Left renal cortex interstitium (tissue), 4 donors: Measurements from ENCODE around the gene ESRRG. TPM values are rescaled to one million over a fixed set of nuclear protein-coding genes. Genes with fewer than 3 reads are reported as not detected.

ENCODE experiments used
- DNase-seq, 4 donors: peaks; one replicate each; pipeline ENCODE4 v3.0.0-alpha.2; 2013; ENCODE audit warnings: low read depth in 4 of 4, low spot score in 2 of 4, missing footprints in 1 of 4
- polyA plus RNA-seq, 4 donors: library from polyadenylated mRNA; unstranded; fragments of 120-200 nt; gene quantifications; one replicate each; pipeline ENCODE4 v1.2.1, GENCODE V29; 2013; ENCODE audit not compliant: insufficient read length in 4 of 4

The ESRRG gene
- polyA plus RNA-seq, 4 donors = 40.5 to 46.2 (median 43.3) TPM

- DNase-seq = no peak
Observed at GRCh38 chr1:216640100-216640499, 83.1 kb downstream of the ESRRG start.

GRCh38 chr1:216632980-216633379, 90.2 kb downstream of the ESRRG start:
- no peak for DNase-seq

DNA sequence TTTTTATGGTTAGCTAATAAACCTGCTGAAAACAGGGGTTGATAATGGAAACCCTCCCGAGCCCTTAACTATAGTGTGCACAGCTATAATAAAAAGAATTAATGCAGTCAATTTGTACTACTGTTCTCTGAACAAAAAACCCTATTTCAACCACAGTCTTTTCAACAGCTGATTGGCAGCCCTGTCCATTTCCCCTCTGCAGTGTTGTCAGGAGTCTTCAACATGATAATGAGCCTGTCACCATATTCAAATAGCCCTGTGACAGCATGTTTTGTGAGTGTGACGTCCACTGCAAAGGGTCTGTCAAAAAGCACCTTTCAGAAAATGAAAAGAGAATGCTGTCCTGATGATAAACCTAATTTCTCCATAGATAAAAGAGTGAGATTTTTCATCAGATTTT, 92.7 kb downstream of the ESRRG start:
- DNase-seq = no peak

DNA sequence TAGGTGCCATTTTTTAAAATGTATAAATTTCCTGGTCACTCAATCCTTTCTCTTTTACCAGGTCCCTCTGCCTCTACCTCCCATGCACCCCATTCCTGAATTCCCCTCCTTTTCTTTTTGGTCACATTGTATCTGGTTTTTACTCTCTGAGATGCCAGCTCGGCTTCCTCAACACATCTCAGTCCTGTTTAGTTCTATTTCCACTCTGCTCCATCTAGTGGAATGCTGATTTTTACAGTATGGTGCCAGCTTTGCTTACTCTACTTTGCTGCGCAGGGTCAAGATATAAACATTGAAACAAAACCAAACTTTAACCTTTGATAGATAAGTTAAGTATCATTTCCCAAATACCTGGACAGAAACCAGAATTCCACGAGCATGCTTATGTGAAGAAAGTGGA, 96.0 kb downstream of the ESRRG start:
- DNase-seq = no peak

- DNase-seq = no peak
Observed at GRCh38 chr1:216626394-216627067, 96.7 kb downstream of the ESRRG start.

- no peak for DNase-seq
Observed at GRCh38 chr1:216621536-216621935, 101.7 kb downstream of the ESRRG start.

DNA sequence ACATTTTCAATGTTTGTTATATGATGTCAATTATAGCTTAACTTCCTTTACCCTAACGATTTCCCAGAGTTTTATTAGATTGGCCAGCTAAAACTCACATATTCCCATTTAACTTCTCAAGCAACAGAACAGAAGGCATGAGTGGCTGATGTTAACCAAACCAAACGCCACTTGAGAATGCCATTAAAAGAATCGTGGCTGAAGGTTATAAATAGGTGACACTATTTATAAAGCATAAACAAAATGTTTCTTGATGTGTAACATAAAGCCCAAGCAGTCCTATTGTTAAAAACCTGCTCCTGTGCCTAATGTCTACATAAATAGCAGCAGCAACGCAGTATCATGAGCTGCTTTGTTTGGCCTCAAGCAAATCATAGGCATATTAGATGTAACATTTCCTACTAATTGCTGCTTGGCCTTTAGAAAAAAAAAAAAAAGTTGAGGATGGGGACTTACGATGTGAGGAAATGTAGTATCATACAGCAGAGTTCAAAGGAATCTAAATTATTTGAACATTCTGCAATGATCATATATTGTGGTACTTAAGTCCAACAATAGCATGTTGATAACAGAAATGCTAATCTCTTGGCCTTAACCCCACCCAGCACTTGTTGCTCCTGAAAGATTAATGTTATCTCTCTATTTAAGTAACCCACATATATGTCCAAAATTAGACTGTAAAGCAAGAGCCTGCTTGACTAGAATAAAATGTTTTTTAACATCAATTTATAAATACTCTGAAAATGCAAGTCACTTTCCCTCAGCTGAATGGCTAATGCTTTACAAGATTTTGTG, 106.0 kb downstream of the ESRRG start:
- no peak for DNase-seq

- no peak for DNase-seq
Observed at GRCh38 chr1:216616425-216616824, 106.8 kb downstream of the ESRRG start.

GRCh38 chr1:216614011-216614934, 109.0 kb downstream of the ESRRG start:
- no peak for DNase-seq

DNA sequence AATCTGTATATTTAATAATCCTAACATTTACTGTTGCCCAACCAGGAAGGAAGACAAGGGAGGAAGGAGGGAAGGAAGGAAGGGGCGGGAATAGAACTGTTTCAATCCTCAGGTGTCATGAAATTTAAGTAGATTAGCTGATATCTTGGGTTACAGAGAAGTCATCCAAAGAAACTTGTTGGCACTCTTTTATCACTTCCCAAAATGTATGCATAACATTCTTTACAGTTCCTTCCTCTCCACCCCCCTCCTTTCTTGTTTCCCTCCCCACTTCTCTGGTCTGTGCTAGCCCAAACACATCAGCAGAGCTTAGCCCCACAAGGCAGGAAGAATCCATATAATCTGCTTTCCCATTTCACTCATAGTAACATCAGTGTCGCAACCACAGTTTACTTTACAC, 110.9 kb downstream of the ESRRG start:
- no peak for DNase-seq

DNA sequence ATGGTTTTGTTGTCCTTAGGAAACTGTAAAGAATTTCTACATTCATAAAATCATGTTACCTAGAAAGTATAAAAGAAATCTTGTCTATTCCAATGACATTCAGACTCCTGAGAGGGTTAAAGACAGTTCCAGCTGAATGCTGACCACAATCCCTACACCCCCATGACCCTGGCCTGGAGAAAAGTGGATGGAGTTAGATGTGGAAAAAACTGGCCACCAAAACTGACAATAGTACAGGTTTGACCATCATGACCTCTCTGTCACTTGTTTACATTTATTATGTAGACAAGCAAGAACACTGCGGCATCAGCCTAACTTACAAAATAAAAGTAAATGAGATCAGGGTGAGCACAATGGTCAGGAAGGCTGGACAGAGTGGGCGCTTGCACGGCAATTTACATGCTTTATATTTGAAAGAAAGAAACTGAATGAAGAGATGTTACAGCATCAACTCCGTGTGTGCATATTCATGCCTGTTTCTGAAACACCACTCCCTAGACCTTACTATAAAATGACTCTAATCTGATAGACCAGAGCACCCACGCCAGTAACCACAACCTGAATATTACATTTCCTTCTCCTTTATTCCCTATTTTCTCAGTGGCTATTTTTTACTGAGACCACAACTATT, 116.0 kb downstream of the ESRRG start:
- no peak for DNase-seq

- no peak for DNase-seq
Observed at GRCh38 chr1:216606047-216606637, 117.1 kb downstream of the ESRRG start.

DNA sequence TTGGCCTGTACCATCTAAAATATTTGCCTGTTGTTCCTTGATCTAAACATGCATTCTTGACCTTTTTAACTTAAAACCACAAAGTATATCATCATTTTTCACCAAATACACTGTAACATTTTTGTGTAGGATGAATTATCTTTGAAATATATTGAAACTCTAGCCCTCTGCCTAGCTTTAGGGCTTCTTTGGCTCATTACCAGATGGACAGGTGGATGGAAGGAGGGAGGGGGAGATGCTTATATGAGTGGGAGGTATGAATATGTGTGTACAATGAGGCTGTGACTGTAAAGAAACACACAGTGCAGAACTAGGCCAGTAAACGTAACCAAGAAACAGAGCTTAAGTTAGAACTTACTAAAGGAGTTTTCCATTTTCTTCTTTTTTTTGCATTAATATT, 118.5 kb downstream of the ESRRG start:
- DNase-seq = no peak

DNA sequence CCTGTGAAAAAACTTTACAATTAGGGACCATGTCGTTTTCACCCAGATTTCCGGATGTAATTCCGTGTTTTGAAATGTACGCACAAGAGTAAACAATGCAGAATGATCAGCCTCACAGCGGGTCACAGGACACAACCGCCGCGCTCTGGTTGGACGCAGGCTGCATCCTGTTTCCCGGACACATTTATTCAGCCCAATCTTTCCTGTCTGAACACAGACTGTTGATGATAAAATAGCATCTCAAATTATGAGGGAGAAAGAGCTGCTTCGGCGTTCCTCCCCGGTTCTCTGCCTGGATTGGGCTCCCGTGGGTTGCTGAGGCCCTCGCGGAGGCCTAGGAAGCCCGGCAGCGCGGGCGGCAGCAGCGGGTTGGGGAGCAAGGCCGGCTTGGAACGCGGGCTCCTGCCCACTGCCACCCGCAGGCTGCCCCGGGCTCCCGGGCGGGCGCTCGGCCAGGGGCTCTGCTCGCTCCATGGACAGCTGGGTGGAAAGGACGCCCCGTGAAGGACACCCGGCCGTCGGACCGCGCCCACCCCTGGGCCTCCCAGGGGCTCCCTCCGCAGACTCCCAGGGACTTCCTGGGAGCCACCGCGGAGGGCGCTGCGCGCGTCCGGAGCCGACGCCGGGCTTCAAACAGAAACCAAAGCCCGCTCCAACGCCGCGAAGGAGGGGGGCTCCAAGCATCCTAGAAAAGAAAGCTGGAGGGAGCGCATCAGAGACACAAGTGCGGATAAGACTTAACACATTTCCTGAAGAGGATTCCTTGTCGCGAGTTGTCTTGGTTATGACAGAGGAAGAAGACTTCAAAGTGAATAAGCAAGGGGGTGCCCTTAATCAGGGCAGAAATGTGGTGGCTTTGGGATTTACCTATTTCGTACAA, 122.3 kb downstream of the ESRRG start:
- peak; percentile 72 to 79 (median 76) for DNase-seq

DNA sequence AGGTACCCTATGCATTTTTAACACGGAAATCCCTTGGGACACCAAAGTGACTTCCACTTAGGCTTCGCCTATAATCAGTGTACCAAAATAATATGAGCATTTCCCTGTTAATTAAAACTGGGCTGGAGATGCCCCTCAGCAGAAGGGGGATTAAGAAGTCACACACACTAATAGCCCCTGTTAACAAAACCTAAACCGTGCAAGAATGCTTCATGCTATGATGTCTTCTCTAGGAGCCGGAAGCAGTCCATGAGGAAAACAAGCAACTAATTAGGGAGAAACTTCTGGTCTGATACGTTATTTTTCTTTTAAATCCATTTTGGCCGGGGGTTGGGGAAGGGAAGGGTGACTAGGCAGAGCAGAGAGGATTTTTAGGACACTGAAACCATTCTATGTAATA, 123.4 kb downstream of the ESRRG start:
- no peak for DNase-seq

DNA sequence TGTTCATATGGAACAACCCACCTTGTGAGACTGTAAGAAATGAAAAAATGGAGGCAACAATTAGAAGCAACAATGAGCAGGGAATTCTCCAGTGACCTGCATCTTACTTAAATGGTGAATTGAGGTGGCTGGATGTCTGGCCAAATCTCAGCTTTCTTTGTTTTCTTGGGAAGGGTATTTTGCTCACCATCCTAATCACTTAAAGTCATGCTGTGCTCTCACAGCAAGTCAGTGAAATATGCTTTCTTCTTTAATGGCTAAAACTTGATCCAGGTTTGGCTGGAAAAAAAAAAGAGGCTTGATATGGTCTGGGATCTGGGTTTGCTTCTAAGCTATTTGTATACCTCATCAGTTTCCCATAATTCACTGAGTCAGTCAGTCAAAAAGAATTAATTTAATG, 124.8 kb downstream of the ESRRG start:
- no peak for DNase-seq

DNA sequence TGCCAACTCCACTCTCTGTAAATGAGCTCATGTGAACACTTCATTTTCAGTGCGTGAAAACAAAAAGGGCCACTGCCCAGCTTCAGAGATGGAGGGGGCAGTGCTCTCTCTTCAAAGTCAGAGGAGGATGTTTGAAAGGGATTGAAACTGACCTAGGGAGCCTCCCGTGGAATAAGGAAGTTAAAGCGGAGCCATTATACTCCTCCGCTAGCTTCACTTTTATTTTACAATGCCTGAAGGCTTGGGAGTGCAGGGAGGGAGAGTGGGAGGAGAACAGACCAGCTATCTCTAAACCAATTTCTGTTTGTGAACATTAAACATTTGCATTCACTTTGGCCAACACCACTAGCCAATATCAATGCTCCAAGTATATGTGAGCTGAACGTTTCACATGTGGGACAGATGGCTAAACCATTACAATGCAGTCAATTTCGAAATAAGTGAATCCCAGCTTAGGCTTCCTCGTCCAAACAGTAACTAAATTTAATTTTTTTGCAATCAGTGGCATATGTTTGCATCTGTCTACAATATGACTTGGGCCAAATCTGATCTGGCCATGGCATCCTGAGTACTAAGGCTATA, 126.9 kb downstream of the ESRRG start:
- DNase-seq = no peak

- DNase-seq = no peak
Observed at GRCh38 chr1:216587715-216588114, 135.5 kb downstream of the ESRRG start.

DNA sequence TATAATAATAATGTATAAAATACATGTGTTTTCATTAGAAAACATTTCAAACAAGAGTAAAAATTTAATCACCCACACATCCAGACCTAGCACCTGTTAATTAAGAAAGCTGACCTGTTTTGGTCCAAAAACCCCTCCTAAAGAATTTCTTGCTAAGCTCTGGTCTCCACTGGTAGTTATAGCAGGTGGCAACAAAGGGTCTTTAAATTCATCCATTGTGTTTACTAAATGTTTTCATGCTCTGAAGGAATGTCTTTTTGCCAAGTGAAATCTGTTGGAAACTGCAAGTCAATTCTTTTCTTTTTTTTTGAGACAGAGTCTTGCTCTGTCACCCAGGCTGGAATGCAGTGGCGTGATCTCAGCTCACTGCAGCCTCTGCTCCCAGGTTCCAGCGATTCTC, 141.1 kb downstream of the ESRRG start:
- DNase-seq = no peak
